Lung microvascular endothelial cell (primary cell): ENCODE data around the gene CLSTN3. TPM values are rescaled to one million over a fixed set of nuclear protein-coding genes. Genes with fewer than 3 reads are reported as not detected.

Experiments
- DNase-seq, 2 donors: peaks; one replicate each; pipeline versions ENCODE4 v3.0.0 to v3.0.0-alpha.2; 2010; ENCODE audit warnings: low read depth in 2 of 2
- total RNA-seq: library from RNA; depleted of rRNA; stranded (reverse); fragments of >200 nt; gene quantifications from 2 replicates; pipeline ENCODE4 v1.2.1, GENCODE V29; 2014

Gene CLSTN3
- total RNA-seq, 1 donor from 2014 or later: 12.9 TPM

GRCh38 chr12:7125632-7126227 is 4.4 kb upstream of the CLSTN3 start:
- no peak for DNase-seq

GRCh38 chr12:7127916-7128626 is 2.1 kb upstream of the CLSTN3 start:
- DNase-seq: no peak

DNA sequence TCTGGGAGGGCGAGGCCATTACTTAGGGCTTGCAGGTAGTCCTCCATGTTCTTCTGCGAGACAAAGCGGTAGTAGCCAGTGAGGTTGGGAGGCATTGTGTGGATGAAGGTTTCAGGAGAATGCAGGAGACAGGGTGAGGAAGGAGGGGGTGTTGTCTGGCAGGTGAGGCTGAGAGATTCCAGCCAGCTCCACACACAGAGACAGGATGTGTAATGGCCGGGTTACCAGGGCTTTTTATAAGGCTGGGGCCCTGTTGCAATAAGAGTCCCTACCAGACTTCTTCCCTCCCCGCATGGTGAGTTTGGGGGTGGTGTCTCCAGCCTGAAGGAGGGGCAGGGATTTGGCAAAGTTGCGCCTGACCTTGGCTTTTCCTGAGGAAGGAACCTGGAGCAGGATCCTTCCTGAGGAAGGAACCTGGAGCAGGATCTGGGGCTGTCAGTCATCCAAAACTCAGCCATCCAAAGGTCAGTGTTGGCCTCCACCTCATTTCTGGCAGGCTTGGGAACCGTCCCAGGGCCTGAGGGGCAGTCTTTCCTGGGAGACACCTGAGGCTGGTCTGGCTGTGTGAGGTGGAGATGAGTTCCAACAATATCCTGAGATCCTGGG is 1.4 kb upstream of the CLSTN3 start, which contains the start of gene RBP5:
RBP5 (minus strand) TSS at position 209 of the 606 bp plus-strand sequence; CDS start at position 95, 114 bp downstream.
- DNase-seq: no peak

- no peak for DNase-seq
These were observed 792 bp upstream of the CLSTN3 start for GRCh38 chr12:7129287-7129871.

DNA sequence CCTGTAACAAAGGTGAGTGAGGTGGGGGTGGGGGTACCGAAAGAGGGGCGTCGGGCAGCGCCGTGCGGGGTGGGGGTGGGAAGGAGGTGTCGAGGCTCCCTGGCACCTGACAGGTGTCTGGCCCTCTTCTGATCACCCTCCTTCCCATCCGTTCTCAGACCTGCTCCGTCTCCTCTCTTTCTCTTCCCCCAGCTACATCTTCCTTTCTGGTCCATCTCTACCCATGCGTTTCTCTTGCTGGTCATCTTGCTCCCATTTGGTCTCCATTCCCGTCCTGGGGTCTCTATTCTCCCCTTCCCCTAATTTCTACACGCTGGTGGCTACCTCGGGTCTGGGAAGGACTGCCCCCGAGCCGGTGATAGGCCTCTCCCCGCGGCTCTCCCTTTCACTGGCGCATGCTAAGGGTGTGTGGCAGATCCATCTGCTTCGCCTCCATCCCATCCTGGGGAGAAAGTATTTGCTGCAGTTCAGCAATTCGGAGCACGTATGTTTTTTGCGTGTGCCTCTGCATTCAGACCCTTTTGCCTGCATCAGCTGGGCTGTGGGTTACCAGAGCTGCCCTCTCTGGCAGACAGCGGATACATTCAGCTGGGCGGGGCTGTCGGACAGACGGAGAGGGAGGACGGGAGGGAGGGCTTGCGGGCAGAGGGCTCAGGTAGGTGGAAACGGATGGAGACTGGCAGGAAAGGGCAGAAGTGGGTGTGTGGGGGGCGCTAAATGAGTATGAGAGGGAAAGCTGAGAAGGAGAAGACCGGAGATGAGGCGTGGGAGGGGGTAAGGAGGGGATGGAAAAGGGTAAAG is 730 bp downstream of the CLSTN3 start:
- DNase-seq: peak; percentile 38 to 64

DNA sequence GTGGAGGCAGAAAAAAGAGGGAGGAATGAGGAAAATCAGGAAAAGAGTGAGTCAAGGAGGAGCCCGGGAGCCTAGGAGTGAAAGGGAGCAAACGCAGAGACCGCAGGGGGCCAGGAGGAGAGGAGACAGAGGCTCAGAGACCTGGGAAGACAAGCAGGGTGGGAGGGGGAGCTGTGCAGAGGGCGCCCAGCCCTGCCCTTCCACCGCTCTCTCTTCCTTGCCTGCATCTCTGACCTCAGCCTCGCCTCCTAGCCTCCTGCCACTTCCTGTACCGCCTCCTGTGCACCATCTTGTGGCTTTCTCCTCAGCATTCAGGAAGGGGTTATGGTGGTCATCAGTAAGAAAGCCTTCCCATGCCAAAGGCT is 1.3 kb downstream of the CLSTN3 start:
- no peak for DNase-seq

DNA sequence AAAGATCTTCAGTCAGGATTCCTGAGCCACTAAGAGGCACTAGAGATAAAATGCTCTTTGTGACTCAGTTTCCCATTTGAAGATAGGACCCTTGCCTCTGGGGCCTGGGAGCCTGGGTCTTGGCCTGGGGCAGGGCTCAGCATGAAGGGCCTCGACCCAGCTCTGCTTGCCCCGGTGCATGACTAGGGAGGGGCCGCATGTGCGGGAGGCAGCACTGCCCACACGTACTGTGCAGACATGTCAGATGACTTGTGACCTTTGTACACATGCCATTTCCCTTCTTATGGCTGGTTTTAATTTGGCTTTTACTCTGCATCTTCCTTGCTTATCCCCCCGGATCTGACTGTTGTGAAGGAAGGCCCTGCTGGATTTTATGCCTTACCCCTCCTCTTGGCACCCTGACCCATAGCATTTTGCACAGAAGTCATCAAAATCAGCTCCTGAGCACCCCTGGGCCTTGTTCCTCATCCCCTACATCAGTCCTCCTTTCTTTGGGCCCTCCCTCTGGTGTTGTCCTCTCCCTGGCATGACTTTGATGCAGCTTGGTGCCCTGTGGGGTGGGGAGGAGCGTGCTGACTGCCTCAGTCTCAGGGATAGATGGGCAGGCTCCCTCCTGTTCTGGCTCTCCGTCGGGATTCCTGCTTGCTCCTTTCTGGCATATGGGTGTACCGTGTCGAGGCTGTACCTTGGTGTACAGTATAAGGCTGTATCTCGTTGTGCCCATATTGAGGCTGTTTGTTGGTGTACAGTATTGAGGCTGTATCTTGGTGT is 4.4 kb downstream of the CLSTN3 start:
- no peak for DNase-seq

DNA sequence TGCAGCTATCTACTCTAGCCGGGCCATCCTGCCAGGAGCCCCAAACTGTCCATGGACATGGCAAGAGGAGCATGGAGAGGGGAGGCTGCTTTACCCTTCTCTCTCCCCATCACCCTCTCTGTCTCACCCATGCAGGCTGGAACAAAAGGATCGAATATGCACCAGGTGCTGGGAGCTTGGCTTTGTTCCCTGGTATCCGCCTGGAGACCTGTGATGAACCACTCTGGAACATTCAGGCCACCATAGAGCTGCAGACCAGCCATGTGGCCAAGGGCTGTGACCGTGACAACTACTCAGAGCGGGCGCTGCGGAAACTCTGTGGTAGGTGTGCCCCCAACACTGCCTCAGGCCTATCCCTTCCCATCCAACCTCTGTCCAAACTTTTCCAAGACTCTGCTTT is 5.9 kb downstream of the CLSTN3 start:
- DNase-seq: no peak

DNA sequence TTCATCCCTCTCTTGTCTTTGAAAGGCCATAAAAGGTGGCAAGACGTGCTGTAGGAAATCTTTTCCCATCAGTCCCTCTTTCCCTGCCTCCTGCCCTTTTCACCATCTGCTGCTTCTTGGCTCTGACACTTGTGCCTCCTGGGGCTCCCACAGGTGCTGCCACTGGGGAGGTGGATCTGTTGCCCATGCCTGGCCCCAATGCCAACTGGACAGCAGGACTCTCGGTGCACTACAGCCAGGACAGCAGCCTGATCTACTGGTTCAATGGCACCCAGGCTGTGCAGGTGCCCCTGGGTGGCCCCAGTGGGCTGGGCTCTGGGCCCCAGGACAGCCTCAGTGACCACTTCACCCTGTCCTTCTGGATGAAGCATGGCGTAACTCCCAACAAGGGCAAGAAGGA is 6.5 kb downstream of the CLSTN3 start:
- no peak for DNase-seq

- DNase-seq: no peak
These were observed 7.7 kb downstream of the CLSTN3 start for GRCh38 chr12:7137908-7138307.

DNA sequence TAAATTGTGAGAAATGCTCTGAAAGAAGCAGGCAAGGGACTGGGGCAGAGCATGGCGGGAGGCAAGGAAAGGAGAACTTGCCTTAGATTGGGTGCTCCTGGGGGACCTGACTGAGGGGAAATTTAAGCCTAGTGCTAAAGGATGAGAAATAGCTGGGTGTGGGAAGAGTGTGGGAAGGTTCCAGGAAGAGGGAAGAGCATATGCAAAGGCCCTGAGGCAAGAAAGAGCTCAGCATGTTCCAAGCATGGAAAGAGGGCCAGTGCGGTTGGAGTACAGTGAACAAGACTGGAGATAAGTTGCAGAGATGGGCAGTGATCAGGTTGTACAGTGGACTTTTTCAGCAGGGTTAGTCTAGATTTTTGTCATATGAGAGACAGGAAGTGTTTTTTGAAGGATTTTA is 9.0 kb downstream of the CLSTN3 start:
- DNase-seq: no peak

- DNase-seq: no peak
These were observed 11.3 kb downstream of the CLSTN3 start for GRCh38 chr12:7141351-7142005.

DNA sequence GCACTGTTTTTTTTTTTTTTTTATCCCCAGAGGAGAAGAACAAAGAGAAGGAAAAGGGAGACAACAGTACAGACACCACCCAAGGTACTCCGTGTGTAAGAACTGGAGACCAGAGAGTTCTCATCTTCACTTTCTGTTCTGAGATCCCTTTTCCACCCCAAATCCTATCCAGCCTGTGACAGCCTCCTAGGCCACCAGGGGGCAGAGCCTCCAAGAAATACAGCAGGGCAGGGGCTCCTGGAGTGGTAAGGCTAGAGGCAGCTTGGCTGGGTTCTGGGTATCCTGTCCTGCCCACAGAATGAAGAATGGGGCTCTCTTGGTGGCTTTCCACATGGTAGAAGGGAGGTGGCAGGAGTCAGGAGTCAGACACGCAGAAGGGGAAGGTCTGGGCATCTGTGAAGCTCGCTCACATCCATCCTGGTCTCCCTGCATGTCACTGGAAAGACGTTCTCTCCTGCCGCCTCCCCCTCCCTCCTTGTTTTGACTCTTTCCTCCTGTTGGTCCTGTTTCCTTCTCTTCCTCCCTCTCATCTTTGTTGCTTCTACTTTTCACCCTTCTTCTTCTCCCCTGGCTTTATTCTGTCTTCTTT is 12.0 kb downstream of the CLSTN3 start:
- peak; percentile 59 to 80 for DNase-seq

- no peak for DNase-seq
These were observed 12.8 kb downstream of the CLSTN3 start for GRCh38 chr12:7142809-7143465.

GRCh38 chr12:7143564-7143963 is 13.4 kb downstream of the CLSTN3 start:
- DNase-seq: no peak

GRCh38 chr12:7144414-7145120 is 14.4 kb downstream of the CLSTN3 start:
- DNase-seq: peak; percentile 57 to 59

- no peak for DNase-seq
These were observed 15.5 kb downstream of the CLSTN3 start for GRCh38 chr12:7145671-7146070.

DNA sequence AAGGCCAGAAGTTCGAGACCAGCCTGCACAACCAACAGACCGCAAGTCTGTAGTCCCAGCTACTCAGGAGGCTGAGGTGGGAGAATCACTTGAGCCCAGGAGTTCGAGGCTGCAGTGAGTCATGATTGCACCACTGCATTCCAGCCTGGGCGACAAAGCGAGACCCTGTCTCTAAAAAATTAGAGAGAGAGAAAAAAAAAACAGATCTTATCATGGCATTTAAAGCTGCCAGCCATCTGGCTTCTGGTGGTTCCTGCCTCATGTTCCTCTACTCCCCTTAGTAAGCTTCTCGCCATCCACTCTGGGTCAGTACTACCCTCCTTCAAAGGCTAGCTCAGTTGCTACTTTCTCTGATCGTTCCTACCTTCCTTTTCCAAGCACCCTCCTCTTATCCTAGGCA is 16.1 kb downstream of the CLSTN3 start:
- no peak for DNase-seq

GRCh38 chr12:7146906-7147305 is 16.7 kb downstream of the CLSTN3 start:
- no peak for DNase-seq
